WTC11 (cell line): ENCODE results near the gene TLR5.
A peak's percentile ranks its signal among the peaks of the same experiment; 100 is the strongest.

Experiments used
- EMX1 ChIP-seq: fragments of 250-450 bp; sonication (Bioruptor Pico); IDR thresholded peaks from 2 replicates; pipeline ENCODE4 v1.8.0; 2021; ENCODE audit warnings: mild to moderate bottlenecking
- JUN ChIP-seq: sonication (generic); formaldehyde crosslinking; IDR thresholded peaks from 2 replicates; pipeline ENCODE4 v1.8.0; 2023; ENCODE audit warnings: mild to moderate bottlenecking, missing genetic modification reagents
- NR1H2 ChIP-seq: sonication (generic); formaldehyde crosslinking; IDR thresholded peaks from 2 replicates; pipeline ENCODE4 v1.9.0; 2021; ENCODE audit warnings: mild to moderate bottlenecking, moderate library complexity, missing genetic modification reagents
- SP1 ChIP-seq: sonication (generic); formaldehyde crosslinking; conservative IDR thresholded peaks from 2 replicates; pipeline ENCODE4 v1.8.1; 2022; ENCODE audit warnings: missing genetic modification reagents
- TF ChIP-seq, protein P1 (sequence below): fragments of 200-600 bp; IDR thresholded peaks from 2 replicates; pipeline ENCODE4 v1.8.0; 2022; ENCODE audit warnings: antibody characterized with exemption
- TF ChIP-seq, protein P2 (sequence below): sonication (generic); formaldehyde crosslinking; IDR thresholded peaks from 2 replicates; pipeline ENCODE4 v1.8.0; 2023; ENCODE audit warnings: missing genetic modification reagents
- TF ChIP-seq, protein P3 (sequence below): fragments of 250-450 bp; sonication (Bioruptor Pico); IDR thresholded peaks from 2 replicates; pipeline ENCODE4 v1.9.0; 2021; ENCODE audit warnings: mild to moderate bottlenecking, borderline replicate concordance
- TF ChIP-seq, protein P4 (sequence below): sonication (generic); formaldehyde crosslinking; IDR thresholded peaks from 2 replicates; pipeline ENCODE4 v1.8.1; 2023; ENCODE audit warnings: mild to moderate bottlenecking, missing genetic modification reagents, moderate library complexity

DNA sequence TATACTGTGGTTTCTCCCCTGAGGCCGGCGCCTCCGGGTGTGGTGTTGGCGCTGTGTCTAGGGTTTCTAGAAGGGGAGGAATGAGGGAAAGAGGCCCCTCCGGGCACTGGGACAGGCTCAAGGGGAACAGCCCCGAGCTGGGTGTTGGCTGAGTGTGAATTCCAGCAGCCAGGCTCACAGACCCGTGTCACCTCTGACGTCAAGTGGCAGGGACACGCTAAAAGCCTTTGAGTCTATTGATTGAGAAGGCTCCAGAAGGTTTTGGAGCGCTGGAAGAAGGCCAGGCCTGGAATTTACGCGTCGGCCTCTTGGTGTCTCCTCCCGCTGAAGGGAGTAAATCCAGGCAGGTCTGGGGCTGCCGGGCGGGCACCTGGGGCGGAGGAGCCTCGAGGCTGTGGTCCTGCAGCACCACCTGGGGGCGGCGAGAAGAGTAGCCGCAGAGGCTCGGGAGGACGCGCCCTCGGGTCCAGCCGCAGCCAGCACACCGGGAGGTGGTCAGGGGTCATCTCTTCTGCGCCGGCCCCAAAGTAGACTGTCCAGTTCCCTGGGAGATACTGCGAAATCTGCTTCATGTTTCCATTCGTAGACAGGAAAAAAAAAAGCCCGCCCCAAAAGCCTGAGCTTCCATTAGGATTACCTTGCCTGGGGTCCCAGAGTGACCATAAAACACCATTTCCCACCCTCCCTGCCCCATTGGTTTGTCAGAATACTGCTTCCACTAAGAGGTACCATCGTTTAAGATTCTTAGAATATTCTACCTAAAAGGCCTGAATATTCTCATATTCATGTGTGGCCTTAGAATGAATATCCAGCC lies 61.7 kb downstream of the TLR5 start:
- TF ChIP-seq, protein P1, sequence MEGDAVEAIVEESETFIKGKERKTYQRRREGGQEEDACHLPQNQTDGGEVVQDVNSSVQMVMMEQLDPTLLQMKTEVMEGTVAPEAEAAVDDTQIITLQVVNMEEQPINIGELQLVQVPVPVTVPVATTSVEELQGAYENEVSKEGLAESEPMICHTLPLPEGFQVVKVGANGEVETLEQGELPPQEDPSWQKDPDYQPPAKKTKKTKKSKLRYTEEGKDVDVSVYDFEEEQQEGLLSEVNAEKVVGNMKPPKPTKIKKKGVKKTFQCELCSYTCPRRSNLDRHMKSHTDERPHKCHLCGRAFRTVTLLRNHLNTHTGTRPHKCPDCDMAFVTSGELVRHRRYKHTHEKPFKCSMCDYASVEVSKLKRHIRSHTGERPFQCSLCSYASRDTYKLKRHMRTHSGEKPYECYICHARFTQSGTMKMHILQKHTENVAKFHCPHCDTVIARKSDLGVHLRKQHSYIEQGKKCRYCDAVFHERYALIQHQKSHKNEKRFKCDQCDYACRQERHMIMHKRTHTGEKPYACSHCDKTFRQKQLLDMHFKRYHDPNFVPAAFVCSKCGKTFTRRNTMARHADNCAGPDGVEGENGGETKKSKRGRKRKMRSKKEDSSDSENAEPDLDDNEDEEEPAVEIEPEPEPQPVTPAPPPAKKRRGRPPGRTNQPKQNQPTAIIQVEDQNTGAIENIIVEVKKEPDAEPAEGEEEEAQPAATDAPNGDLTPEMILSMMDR: peak; percentile 82
- TF ChIP-seq JUN (CRISPR knock-in tag) (no peak), SP1 (CRISPR knock-in tag) (no peak; the same call in 1 of the 2 replicates), EMX1 (no peak), NR1H2 (no peak)
- TF ChIP-seq, protein P2, sequence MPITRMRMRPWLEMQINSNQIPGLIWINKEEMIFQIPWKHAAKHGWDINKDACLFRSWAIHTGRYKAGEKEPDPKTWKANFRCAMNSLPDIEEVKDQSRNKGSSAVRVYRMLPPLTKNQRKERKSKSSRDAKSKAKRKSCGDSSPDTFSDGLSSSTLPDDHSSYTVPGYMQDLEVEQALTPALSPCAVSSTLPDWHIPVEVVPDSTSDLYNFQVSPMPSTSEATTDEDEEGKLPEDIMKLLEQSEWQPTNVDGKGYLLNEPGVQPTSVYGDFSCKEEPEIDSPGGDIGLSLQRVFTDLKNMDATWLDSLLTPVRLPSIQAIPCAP (CRISPR knock-in tag): no peak
- TF ChIP-seq, protein P3, sequence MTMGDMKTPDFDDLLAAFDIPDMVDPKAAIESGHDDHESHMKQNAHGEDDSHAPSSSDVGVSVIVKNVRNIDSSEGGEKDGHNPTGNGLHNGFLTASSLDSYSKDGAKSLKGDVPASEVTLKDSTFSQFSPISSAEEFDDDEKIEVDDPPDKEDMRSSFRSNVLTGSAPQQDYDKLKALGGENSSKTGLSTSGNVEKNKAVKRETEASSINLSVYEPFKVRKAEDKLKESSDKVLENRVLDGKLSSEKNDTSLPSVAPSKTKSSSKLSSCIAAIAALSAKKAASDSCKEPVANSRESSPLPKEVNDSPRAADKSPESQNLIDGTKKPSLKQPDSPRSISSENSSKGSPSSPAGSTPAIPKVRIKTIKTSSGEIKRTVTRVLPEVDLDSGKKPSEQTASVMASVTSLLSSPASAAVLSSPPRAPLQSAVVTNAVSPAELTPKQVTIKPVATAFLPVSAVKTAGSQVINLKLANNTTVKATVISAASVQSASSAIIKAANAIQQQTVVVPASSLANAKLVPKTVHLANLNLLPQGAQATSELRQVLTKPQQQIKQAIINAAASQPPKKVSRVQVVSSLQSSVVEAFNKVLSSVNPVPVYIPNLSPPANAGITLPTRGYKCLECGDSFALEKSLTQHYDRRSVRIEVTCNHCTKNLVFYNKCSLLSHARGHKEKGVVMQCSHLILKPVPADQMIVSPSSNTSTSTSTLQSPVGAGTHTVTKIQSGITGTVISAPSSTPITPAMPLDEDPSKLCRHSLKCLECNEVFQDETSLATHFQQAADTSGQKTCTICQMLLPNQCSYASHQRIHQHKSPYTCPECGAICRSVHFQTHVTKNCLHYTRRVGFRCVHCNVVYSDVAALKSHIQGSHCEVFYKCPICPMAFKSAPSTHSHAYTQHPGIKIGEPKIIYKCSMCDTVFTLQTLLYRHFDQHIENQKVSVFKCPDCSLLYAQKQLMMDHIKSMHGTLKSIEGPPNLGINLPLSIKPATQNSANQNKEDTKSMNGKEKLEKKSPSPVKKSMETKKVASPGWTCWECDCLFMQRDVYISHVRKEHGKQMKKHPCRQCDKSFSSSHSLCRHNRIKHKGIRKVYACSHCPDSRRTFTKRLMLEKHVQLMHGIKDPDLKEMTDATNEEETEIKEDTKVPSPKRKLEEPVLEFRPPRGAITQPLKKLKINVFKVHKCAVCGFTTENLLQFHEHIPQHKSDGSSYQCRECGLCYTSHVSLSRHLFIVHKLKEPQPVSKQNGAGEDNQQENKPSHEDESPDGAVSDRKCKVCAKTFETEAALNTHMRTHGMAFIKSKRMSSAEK: no peak
- TF ChIP-seq, protein P4, sequence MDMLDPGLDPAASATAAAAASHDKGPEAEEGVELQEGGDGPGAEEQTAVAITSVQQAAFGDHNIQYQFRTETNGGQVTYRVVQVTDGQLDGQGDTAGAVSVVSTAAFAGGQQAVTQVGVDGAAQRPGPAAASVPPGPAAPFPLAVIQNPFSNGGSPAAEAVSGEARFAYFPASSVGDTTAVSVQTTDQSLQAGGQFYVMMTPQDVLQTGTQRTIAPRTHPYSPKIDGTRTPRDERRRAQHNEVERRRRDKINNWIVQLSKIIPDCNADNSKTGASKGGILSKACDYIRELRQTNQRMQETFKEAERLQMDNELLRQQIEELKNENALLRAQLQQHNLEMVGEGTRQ (CRISPR knock-in tag): no peak
